ENCODE measurements around the gene BCAT1. TPM values are rescaled to one million over a fixed set of nuclear protein-coding genes. Genes with fewer than 3 reads are reported as not detected.

The BCAT1 gene
- total and polyA plus RNA-seq, 2 experiments from 2014 or later: 53.6 to 181 TPM

GRCh38 chr12:24904871-24905270 is 44.0 kb downstream of the BCAT1 start (continued):
- TF ChIP-seq ZNF462 (CRISPR knock-in tag; IDR thresholded peaks at IDR 0.05) (no peak), JUNB (IDR thresholded peaks at IDR 0.05; ENCODE audit: unreplicated experiment) (no peak), POLR2AphosphoS5 (IDR thresholded peaks at IDR 0.05; ENCODE audit: low read depth) (no peak), CREB1 (CRISPR knock-in tag; IDR thresholded peaks at IDR 0.05; ENCODE audit: low read depth) (no peak), ZNF331 (CRISPR knock-in tag; IDR thresholded peaks at IDR 0.05; ENCODE audit: low read depth) (no peak), EZH2 (IDR thresholded peaks at IDR 0.05; ENCODE audit: low read depth, unreplicated experiment) (no peak), ZNF114 (CRISPR knock-in tag; IDR thresholded peaks at IDR 0.05) (no peak)
- TF ChIP-seq, protein P1, sequence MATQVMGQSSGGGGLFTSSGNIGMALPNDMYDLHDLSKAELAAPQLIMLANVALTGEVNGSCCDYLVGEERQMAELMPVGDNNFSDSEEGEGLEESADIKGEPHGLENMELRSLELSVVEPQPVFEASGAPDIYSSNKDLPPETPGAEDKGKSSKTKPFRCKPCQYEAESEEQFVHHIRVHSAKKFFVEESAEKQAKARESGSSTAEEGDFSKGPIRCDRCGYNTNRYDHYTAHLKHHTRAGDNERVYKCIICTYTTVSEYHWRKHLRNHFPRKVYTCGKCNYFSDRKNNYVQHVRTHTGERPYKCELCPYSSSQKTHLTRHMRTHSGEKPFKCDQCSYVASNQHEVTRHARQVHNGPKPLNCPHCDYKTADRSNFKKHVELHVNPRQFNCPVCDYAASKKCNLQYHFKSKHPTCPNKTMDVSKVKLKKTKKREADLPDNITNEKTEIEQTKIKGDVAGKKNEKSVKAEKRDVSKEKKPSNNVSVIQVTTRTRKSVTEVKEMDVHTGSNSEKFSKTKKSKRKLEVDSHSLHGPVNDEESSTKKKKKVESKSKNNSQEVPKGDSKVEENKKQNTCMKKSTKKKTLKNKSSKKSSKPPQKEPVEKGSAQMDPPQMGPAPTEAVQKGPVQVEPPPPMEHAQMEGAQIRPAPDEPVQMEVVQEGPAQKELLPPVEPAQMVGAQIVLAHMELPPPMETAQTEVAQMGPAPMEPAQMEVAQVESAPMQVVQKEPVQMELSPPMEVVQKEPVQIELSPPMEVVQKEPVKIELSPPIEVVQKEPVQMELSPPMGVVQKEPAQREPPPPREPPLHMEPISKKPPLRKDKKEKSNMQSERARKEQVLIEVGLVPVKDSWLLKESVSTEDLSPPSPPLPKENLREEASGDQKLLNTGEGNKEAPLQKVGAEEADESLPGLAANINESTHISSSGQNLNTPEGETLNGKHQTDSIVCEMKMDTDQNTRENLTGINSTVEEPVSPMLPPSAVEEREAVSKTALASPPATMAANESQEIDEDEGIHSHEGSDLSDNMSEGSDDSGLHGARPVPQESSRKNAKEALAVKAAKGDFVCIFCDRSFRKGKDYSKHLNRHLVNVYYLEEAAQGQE (IDR thresholded peaks at IDR 0.05; ENCODE audit: unreplicated experiment): no peak
